ENCODE data around the gene APLP2.

Gene APLP2

DNA sequence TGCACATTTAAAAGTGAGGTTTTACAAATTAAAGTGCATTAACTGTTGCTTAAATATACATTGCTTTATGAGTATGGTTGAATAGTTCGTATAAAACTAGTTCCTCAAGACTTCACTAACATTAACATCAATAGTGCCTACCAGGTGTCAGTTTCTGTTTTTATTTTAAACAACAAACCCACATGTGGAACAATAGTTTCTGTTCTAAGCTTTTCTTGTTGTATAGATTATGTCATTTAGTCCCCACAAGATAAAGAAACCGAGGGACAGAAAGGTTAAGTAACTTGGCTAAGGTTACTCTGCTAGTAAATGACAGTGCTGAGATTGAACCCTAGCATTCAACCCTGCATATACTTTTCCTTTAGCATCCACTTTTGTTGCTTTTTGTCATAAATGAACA is 48.5 kb downstream of the APLP2 start:
- no peak for DNase-seq (ENCODE audit: low read depth in 2 of 2)

GRCh38 chr11:130118636-130119387 is 49.1 kb downstream of the APLP2 start:
- DNase-seq (ENCODE audit: low read depth in 2 of 2), result peak; percentile 2 to 17

DNA sequence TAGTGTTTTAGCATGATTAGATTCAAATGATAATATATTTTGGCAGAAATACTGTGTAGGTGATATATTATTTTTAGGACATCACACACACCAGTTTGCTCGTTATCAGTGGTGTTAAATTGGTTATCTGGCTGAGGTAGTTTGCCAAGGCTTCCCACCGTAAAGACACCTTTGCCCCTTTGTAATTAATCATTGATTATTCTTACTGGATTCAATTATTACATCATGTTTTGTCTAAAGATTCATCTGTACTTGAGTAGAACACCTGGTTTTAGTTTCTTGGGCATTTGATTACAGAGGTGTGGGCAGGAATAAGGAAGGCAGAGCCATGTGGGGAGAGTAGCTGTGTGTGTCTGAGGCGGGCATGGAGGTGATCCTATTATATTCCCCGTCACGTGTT is 50.4 kb downstream of the APLP2 start:
- no peak for DNase-seq (ENCODE audit: low read depth in 2 of 2)

GRCh38 chr11:130121445-130121978 is 51.8 kb downstream of the APLP2 start:
- no peak for DNase-seq (ENCODE audit: low read depth in 2 of 2)

- DNase-seq (ENCODE audit: low read depth in 2 of 2), result peak in 1 of 2 donors; percentile 14
Observed at GRCh38 chr11:130122141-130122575, 52.5 kb downstream of the APLP2 start.

DNA sequence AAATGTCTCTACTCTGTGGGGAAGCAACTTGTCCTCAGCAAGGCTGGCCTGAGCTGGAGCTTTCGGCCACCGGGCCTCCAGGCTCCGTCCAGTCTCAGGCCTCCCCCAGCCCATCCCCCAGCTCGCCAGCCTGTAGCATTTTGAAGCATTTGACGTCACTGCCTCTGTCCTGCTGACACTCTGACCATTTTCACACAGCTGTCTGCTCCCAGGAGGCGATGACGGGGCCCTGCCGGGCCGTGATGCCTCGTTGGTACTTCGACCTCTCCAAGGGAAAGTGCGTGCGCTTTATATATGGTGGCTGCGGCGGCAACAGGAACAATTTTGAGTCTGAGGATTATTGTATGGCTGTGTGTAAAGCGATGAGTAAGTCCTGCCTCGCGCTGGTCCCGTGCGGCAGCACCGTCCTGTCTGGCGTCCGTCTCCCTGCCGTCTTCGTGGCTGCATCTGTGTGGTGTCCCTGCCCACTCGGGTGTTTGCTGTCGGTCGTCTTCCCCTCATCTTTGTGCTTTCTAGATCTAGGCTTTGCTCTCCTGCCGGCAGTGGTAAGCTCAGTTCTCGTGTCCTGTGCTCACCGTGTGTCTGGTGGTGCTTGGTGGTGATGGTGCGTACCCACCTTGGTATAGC is 53.8 kb downstream of the APLP2 start:
- no peak for DNase-seq (ENCODE audit: low read depth in 2 of 2)

DNA sequence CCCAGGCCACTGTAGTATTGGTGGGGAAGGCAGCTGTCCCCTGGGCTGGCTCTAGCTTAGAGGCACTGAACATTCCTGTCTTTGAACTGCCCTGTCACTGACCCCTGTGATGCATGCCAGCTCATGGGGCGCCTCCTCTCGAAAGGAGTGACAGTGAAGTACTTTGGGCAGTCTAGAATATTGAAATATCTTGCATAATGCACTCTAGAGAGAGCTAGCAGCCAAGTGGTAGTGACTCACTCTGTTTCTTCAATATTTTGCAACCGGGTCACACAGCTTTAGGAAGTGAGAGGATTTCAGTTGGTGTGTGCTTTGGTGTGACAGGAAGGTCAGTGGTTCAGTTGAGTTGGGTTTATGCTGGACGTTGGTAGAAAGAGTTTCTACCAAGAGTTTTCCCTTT is 54.4 kb downstream of the APLP2 start:
- no peak for DNase-seq (ENCODE audit: low read depth in 2 of 2)

GRCh38 chr11:130125638-130126037 is 55.9 kb downstream of the APLP2 start:
- no peak for DNase-seq (ENCODE audit: low read depth in 2 of 2)

DNA sequence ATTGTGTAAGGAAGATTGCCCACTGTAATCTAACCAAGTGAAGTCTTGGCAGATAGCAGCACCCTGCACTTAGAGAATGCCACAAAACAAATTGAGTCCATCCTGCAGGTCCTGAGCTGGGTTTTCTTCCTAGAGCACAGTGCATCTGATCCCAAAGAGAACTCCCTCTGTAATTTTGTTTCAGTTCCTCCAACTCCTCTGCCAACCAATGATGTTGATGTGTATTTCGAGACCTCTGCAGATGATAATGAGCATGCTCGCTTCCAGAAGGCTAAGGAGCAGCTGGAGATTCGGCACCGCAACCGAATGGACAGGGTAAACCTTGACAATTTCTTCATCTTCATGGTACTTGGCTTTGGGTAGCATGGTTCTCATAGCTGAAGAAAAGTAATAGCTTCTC is 56.8 kb downstream of the APLP2 start:
- no peak for DNase-seq (ENCODE audit: low read depth in 2 of 2)

DNA sequence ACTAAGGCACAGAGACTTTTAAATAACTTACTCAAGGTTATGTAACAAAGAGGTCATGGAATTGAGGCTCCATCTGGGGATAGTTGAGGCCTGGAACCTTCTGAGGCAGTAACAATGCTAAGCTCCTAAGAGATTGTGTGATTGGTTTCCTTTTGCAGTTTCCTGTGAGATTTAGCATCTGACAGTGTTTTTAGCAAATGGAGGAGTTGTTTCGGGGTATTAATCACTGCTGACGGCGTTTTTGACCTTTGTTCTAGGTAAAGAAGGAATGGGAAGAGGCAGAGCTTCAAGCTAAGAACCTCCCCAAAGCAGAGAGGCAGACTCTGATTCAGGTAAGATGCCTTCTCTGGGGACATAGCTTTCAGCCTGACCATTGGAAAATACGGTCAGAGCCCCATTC is 57.8 kb downstream of the APLP2 start:
- DNase-seq (ENCODE audit: low read depth in 2 of 2), result no peak

DNA sequence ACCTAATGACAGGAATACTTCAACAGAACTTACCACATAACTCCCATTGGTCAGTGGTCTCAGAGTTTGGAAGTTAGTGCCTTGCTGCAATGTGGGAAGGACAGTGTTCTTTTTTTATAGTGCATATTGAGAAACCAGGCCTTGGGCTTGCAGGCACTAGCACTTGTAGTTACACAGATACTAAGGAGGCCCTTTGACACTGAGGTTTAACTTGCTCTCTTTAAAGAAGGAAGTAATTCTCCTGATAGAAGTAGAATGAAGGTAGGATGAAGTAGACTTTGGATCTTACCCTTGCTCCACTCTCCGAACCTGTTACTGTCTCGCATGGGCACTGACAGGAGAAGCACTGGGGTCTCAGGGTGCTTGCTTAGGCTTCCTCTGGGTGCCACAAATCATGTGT is 58.9 kb downstream of the APLP2 start:
- no peak for DNase-seq (ENCODE audit: low read depth in 2 of 2)

- no peak for DNase-seq (ENCODE audit: low read depth in 2 of 2)
Observed at GRCh38 chr11:130129922-130130321, 60.2 kb downstream of the APLP2 start.

DNA sequence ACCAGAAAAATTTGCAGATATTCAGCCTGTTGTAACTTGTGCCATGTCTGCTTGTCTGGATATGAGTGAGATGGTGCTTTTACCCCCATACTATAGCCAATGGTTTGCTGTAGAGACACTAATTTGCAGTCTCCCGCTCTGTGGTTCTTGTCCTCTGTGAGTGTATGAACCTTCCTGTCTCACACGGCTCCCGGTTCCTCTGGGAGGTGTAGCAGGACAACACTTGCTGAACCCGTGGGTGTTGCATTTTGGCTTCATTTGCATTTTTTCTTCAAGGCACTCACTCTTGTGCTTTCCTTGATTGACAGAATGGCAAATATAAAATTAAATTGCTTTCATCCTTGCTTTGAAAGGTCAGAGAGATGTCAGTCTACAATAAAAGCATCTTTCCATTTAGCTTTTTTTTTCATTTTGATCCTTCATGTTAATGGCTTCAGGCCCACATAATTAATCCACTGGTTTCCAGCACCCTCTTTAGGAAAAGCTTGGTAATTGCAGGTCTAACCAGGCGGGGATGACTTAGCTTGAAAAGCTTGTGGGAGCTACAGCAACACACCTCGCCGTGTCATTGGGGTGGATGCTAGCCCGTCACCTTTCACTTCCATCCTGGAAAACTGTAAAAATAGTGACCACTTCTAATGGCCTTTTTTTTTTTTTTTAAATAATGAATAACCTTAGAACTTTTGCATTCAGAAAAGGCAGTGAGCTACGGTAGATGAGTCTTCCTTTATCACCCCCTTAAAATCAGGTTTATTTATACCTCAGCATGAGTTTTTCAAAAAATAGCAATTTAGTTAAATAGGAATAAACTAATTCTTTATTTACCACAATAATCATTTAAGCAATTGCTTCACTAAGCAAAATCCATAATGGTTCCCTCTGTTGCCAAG is 62.5 kb downstream of the APLP2 start:
- DNase-seq (ENCODE audit: low read depth in 2 of 2), result peak in 1 of 2 donors; percentile 13

GRCh38 chr11:130133716-130134115 is 64.0 kb downstream of the APLP2 start:
- no peak for DNase-seq (ENCODE audit: low read depth in 2 of 2)

DNA sequence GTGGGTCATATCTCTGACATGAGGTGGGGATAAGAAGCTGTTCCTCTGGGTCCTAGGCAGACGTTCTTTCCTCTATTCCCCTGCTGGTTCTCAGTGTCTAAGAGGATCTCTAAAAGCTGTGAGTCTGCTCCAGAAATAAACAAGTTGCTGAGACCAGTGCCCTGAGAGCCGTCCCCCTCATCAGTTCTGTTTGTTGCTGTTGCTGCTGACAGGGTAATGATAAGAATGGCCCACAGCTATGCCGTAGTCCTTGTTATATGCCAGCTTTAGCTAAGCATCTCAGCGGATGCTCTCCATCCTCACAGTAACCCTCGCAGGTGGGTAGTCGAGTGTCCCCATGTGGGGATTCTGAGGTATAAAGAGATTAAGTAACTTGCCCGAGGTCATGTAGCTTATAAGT is 66.4 kb downstream of the APLP2 start:
- DNase-seq (ENCODE audit: low read depth in 2 of 2), result no peak

DNA sequence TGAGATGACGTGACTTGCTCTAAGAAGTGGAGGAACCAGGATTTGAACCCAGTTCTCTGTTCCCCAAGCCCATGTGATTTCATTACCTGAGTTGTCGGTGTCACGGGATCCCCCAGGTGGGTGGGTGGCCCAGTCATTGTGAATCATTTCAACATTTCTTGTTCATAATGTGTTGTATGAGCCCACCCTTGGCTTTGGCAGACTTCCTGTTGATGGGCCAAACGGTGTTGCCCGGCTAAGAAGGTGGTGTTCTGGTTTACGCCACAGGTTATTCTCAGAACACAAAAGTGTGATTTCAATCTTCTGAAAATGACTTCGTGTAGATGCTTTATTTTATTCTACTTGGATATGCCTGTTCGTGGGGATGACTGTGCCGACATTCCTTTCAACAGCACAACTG is 68.3 kb downstream of the APLP2 start:
- peak in 1 of 2 donors; percentile 15 for DNase-seq (ENCODE audit: low read depth in 2 of 2)

DNA sequence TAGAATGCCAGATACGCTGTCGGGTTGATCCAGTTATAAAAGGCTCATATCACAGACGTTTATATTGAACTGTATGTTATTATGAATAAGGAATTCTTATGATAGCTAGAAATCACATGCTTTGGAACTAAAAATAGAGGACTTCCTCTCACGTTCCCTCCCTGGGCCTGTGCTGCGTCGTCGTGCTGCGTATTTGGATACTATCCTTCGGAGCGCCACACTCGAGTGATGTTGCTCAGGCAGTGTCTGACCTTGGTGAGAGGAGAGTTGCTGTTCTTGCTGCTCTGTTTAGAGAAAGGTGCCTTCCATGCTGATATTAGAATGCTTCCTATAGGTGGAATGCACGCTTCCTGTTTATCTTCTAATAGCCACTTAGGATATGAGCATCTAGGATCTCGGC is 69.7 kb downstream of the APLP2 start:
- DNase-seq (ENCODE audit: low read depth in 2 of 2), result no peak

- DNase-seq (ENCODE audit: low read depth in 2 of 2), result no peak
Observed at GRCh38 chr11:130141561-130142341, 72.1 kb downstream of the APLP2 start.

- DNase-seq (ENCODE audit: low read depth in 2 of 2), result no peak
Observed at GRCh38 chr11:130144141-130144540, 74.4 kb downstream of the APLP2 start.

DNA sequence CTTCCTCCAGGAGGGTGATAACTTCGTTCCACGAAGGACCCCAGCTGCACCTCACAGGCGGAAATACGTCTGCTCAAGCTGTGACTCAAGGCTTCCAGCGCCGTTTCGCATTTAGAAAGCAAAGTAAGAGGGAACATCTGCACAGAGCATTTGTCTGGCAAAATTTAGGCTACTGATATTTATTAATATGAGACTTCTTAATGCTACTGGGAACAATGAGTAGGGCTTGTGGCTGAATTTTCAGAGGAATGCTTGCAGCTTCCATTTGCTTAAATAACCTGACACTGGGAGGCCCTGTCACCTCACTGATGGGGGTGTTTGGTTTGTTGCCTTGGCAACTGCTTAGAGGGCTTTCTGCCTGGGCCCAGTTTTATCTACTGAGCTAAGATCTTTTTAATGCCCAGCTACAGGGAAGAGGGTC is 75.2 kb downstream of the APLP2 start:
- no peak for DNase-seq (ENCODE audit: low read depth in 2 of 2)

DNA sequence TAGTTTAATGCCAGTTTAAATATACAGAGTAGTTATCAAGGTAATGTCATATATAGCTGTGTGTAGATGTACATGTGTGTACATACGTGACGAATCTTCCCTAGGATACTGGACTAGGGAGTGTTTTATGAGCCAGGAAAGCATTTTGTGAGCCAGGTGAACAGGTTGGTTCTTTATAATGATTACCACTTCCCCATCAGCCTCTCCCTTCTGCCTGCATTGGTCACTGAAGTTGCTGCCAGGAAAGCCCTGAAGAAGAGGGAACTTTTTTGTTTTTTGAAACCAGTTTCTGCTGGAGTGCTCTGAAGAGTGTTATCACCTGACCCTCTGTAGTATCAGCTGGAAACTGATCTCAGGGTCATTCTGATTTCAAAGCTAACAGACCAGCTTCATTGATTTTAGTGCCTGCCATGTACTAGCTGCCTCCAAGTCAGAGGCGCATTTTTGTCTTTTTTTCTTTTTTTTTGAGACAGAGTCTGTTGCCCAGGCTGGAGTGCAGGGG is 75.7 kb downstream of the APLP2 start:
- no peak for DNase-seq (ENCODE audit: low read depth in 2 of 2)
